Measurements from ENCODE around the gene GPR158.

GPR158 gene

DNA sequence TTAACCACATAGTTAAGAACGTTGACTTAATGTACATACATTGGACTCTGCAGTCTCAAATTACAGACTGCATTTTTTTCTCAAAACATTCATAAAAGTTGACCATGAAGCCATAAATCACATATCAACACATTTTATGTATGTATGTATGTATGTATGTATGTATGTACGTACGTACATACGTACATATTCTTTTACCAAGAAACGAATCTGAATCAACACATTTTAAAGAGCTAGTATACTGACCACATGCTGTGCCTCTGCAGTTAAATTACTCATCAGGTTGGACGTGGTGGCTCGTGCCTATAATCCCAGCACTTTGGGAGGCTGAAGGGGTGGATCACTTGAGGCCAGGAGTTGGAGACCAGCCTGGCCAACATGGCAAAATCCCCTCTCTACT lies 105.8 kb downstream of the GPR158 start:
- TF ChIP-seq YY1 (IDR thresholded peaks at IDR 0.05; ENCODE audit: low read depth) (no peak), NFIC (IDR thresholded peaks at IDR 0.05) (no peak), RAD21 (IDR thresholded peaks at IDR 0.05; ENCODE audit: low read depth) (no peak), MAX (IDR thresholded peaks at IDR 0.05) (no peak), USF1 (IDR thresholded peaks at IDR 0.05) (no peak), EP300 (IDR thresholded peaks at IDR 0.05; ENCODE audit: borderline replicate concordance) (no peak), CREB1 (IDR thresholded peaks at IDR 0.05; ENCODE audit: low read depth) (no peak), CEBPB (IDR thresholded peaks at IDR 0.05) (no peak), TEAD4 (IDR thresholded peaks at IDR 0.05) (no peak)

GRCh38 chr10:25285809-25286208 lies 111.0 kb downstream of the GPR158 start:
- TF ChIP-seq, protein P1, sequence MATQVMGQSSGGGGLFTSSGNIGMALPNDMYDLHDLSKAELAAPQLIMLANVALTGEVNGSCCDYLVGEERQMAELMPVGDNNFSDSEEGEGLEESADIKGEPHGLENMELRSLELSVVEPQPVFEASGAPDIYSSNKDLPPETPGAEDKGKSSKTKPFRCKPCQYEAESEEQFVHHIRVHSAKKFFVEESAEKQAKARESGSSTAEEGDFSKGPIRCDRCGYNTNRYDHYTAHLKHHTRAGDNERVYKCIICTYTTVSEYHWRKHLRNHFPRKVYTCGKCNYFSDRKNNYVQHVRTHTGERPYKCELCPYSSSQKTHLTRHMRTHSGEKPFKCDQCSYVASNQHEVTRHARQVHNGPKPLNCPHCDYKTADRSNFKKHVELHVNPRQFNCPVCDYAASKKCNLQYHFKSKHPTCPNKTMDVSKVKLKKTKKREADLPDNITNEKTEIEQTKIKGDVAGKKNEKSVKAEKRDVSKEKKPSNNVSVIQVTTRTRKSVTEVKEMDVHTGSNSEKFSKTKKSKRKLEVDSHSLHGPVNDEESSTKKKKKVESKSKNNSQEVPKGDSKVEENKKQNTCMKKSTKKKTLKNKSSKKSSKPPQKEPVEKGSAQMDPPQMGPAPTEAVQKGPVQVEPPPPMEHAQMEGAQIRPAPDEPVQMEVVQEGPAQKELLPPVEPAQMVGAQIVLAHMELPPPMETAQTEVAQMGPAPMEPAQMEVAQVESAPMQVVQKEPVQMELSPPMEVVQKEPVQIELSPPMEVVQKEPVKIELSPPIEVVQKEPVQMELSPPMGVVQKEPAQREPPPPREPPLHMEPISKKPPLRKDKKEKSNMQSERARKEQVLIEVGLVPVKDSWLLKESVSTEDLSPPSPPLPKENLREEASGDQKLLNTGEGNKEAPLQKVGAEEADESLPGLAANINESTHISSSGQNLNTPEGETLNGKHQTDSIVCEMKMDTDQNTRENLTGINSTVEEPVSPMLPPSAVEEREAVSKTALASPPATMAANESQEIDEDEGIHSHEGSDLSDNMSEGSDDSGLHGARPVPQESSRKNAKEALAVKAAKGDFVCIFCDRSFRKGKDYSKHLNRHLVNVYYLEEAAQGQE (IDR thresholded peaks at IDR 0.05; ENCODE audit: low read depth) = no peak
- TF ChIP-seq RAD21 (IDR thresholded peaks at IDR 0.05; ENCODE audit: low read depth) (no peak), NFIC (IDR thresholded peaks at IDR 0.05) (no peak), TCF12 (IDR thresholded peaks at IDR 0.05; ENCODE audit: low read depth) (no peak), EP300 (IDR thresholded peaks at IDR 0.05; ENCODE audit: borderline replicate concordance) (no peak), CEBPB (IDR thresholded peaks at IDR 0.05) (no peak), TEAD4 (IDR thresholded peaks at IDR 0.05) (no peak), USF1 (IDR thresholded peaks at IDR 0.05) (no peak), TAF1 (IDR thresholded peaks at IDR 0.05; ENCODE audit: low read depth) (no peak), MAX (IDR thresholded peaks at IDR 0.05) (no peak), CREB1 (IDR thresholded peaks at IDR 0.05; ENCODE audit: low read depth) (no peak), EGR1 (IDR thresholded peaks at IDR 0.05) (no peak), ZBTB7A (IDR thresholded peaks at IDR 0.05; ENCODE audit: low read depth) (no peak), YY1 (IDR thresholded peaks at IDR 0.05; ENCODE audit: low read depth) (no peak), FOXM1 (IDR thresholded peaks at IDR 0.05; ENCODE audit: borderline replicate concordance, low read depth) (no peak)

DNA sequence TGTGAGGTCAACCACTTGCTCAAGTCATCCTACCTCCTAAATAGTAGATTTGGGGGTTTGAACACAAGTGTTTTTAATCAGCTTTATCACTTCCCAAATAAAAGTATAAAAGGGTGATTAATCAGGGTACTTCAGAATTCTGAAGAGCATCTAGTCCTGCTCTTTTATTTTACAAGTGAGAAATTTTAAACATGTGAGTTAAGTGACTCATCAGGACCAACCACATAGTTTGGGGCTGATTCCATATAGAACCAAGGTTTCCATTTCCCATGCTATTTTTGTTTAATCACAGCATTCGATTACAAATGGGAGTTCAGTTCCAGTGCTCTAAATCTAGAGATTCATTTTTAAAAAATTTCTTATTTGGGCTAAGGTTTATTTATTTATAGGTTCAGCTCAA lies 113.4 kb downstream of the GPR158 start:
- no peak for TF ChIP-seq CEBPB (IDR thresholded peaks at IDR 0.05)
- no peak for TF ChIP-seq EGR1 (IDR thresholded peaks at IDR 0.05)
- TF ChIP-seq YY1 (IDR thresholded peaks at IDR 0.05; ENCODE audit: low read depth) = no peak
- no peak for TF ChIP-seq CREB1 (IDR thresholded peaks at IDR 0.05; ENCODE audit: low read depth)
- no peak for TF ChIP-seq TAF1 (IDR thresholded peaks at IDR 0.05; ENCODE audit: low read depth)
- TF ChIP-seq RAD21 (IDR thresholded peaks at IDR 0.05; ENCODE audit: low read depth) = no peak
- TF ChIP-seq TEAD4 (IDR thresholded peaks at IDR 0.05) = no peak
- TF ChIP-seq MAX (IDR thresholded peaks at IDR 0.05) = no peak
- TF ChIP-seq EP300 (IDR thresholded peaks at IDR 0.05; ENCODE audit: borderline replicate concordance) = no peak
- no peak for TF ChIP-seq ZBTB7A (IDR thresholded peaks at IDR 0.05; ENCODE audit: low read depth)
- no peak for TF ChIP-seq NFIC (IDR thresholded peaks at IDR 0.05)
- TF ChIP-seq USF1 (IDR thresholded peaks at IDR 0.05) = no peak
- TF ChIP-seq FOXM1 (IDR thresholded peaks at IDR 0.05; ENCODE audit: borderline replicate concordance, low read depth) = no peak
- no peak for TF ChIP-seq TCF12 (IDR thresholded peaks at IDR 0.05; ENCODE audit: low read depth)
- TF ChIP-seq, protein P1 (IDR thresholded peaks at IDR 0.05; ENCODE audit: low read depth) = no peak

DNA sequence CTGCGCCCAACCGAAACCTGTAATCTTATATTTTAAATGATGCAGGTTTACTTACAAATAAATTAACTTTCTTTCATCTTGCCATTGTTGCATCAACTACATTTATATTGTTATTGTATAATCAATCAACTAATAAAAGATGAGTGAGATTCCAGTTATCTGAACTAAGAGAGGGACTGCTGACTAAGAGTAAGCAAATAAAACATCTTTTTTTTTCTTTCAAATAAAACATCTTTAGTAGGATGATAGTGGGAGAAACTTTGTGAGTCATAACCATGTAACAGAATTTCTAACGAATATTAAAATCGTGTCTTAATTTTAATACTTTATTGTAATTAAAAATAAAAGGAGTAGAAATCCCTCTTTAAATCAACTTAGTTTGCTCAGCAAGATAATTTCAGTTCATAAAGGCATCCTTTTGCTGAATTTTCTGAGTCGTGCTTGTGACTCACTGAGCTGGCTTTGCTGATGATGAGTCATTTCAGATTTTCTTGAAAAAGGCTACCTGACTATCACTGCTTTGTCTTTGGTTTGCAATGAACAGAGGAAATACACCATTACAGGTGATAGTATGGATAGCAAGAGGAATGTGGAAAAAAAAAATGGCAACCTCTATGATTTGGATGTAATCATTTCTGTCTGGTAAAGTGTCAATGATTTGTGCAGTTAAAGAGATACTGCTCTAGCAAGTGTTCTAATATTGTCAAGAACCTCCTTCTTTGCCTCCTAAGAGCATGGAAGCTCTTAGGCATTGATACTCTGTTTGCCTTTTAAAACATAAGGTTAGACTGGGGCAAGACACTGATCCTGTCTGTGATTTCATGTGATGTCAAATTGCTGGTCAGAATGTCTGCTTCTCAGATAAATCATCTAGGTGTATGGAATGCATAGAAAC lies 119.5 kb downstream of the GPR158 start:
- TF ChIP-seq EP300 (IDR thresholded peaks at IDR 0.05; ENCODE audit: borderline replicate concordance) (no peak), YY1 (IDR thresholded peaks at IDR 0.05; ENCODE audit: low read depth) (no peak), RAD21 (IDR thresholded peaks at IDR 0.05; ENCODE audit: low read depth) (no peak), NFIC (IDR thresholded peaks at IDR 0.05) (no peak), EGR1 (IDR thresholded peaks at IDR 0.05) (no peak), ZBTB7A (IDR thresholded peaks at IDR 0.05; ENCODE audit: low read depth) (no peak), TEAD4 (IDR thresholded peaks at IDR 0.05) (no peak), CREB1 (IDR thresholded peaks at IDR 0.05; ENCODE audit: low read depth) (no peak), CEBPB (IDR thresholded peaks at IDR 0.05) (no peak), MAX (IDR thresholded peaks at IDR 0.05) (no peak), TAF1 (IDR thresholded peaks at IDR 0.05; ENCODE audit: low read depth) (no peak), USF1 (IDR thresholded peaks at IDR 0.05) (no peak), FOXM1 (IDR thresholded peaks at IDR 0.05; ENCODE audit: borderline replicate concordance, low read depth) (no peak), TCF12 (IDR thresholded peaks at IDR 0.05; ENCODE audit: low read depth) (no peak)
- TF ChIP-seq, protein P1 (IDR thresholded peaks at IDR 0.05; ENCODE audit: low read depth) = no peak
